ENCODE data around the gene CDK13. TPM values are rescaled to one million over a fixed set of nuclear protein-coding genes. Genes with fewer than 3 reads are reported as not detected.

The CDK13 gene
- total RNA-seq, 6 experiments from 2014 or later, result 21.2 to 35.2 (median 27.1) TPM

DNA sequence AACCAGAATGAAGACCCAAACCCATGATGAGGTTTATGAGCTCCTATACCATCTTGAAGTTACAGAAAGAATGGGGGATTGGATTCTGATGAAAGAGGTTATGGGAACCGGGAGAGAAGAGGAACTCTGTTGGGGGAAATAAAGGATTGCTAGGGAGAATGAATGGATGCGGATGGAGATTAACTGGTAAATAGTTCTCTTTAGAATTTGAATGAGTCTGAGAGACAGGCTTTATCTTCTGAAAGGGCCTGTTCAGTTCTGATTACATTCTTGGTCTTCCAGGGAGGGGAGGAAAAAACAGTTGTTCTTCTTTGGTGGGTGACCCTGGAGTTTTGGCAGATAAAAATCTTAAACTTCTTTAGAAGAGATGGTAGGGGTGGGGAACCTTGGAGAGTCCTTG, 198.6 kb downstream of the CDK13 start:
- no peaks in the 10 kb centered on the region for H3K9me3 ChIP-seq
- WGBS (ENCODE audit: insufficient coverage, low coverage, low lambda C conversion rate, missing lambda C conversion rate), result 87% methylated on average over 2 of the region's 2 CpGs
- no peaks in the 10 kb centered on the region for H3K4me1 ChIP-seq
- H3K4me3 ChIP-seq, result no peak overlapping the region
- DNase-seq (no peak), ATAC-seq (no peak)
- TF ChIP-seq POLR2A (IDR thresholded peaks at IDR 0.05), result no peak
- TF ChIP-seq, protein P1, sequence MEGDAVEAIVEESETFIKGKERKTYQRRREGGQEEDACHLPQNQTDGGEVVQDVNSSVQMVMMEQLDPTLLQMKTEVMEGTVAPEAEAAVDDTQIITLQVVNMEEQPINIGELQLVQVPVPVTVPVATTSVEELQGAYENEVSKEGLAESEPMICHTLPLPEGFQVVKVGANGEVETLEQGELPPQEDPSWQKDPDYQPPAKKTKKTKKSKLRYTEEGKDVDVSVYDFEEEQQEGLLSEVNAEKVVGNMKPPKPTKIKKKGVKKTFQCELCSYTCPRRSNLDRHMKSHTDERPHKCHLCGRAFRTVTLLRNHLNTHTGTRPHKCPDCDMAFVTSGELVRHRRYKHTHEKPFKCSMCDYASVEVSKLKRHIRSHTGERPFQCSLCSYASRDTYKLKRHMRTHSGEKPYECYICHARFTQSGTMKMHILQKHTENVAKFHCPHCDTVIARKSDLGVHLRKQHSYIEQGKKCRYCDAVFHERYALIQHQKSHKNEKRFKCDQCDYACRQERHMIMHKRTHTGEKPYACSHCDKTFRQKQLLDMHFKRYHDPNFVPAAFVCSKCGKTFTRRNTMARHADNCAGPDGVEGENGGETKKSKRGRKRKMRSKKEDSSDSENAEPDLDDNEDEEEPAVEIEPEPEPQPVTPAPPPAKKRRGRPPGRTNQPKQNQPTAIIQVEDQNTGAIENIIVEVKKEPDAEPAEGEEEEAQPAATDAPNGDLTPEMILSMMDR (IDR thresholded peaks at IDR 0.05), result no peak
- intact Hi-C loops (cut with DNase I), result no loop called here
- H3K27ac ChIP-seq, result no peak overlapping the region
- no peaks in the 10 kb centered on the region for H3K27me3 ChIP-seq
- no peaks in the 10 kb centered on the region for H3K36me3 ChIP-seq

Small RNA genes within 50 kb of the gene (small RNA-seq; reads per million reads assigned to genes)
- gene AC006023.1 (0 reads per million in 2 experiments), gene AC006023.2 (0 reads per million in 2 experiments)

Other genes with a start within 250 kb of the CDK13 start
- 10 to 100 TPM; 18.4 to 59.9 (median 38.9) TPM for gene MPLKIP, start 184.4 kb downstream of the CDK13 start, total RNA-seq
- 10 to 100 TPM; 10.1 to 21.0 (median 14.2) TPM for gene SUGCT, start 184.7 kb downstream of the CDK13 start, total RNA-seq

Data from right lobe of liver (tissue), 6 donors.